HCT116 (cell line): ENCODE data around the gene GFOD1. TPM values are rescaled to one million over a fixed set of nuclear protein-coding genes. Genes with fewer than 3 reads are reported as not detected.

ENCODE experiments used
- ATAC-seq: fragments of 200-7000 bp; cut with Tn5 transposase; 2 replicates; pipeline ENCODE4 v1.9.1; 2020; ENCODE audit warnings: mild to moderate bottlenecking, moderate library complexity
- BruUV-seq: library from RNA; stranded (reverse); fragments of 400-500 nt; replicated peaks from 2 replicates; lab custom pipeline; 2021; lab: Mats Ljungman, UMichigan
- CTCF ChIA-PET: fragments of 300-600 bp; sonication (Branson Sonifier 250); formaldehyde crosslinking; loops from one replicate; lab custom pipeline; 2021; ENCODE audit warnings: antibody characterized with exemption; lab: Charles Lee
- POLR2A ChIA-PET: fragments of 300-600, 350-600 bp; sonication (Branson Sonifier 250); formaldehyde crosslinking; loops from one replicate; lab custom pipeline; 2021; ENCODE audit warnings: antibody characterized with exemption; lab: Charles Lee
- RAD21 ChIA-PET, 2 experiments: fragments of 300-600 bp; sonication (Branson Sonifier 250); formaldehyde crosslinking; loops; one replicate each; lab custom pipeline; 2023; ENCODE audit warnings: low total read pairs in 2 of 2; ENCODE audit not compliant: uncharacterized antibody in 2 of 2, unreplicated experiment in 2 of 2, low non-redundant PET in 1 of 2; lab: Charles Lee
- DNase-seq: peaks from one replicate; pipeline ENCODE4 v3.0.0-alpha.2; 2010; ENCODE audit warnings: low read depth, low spot score
- H2AFZ ChIP-seq: fragments of 200-600 bp; shearing (Covaris generic), sonication (generic); 2 replicates; pipeline ENCODE4 v1.6.1; 2017; ENCODE audit warnings: low read depth, mixed run types, mixed read lengths, antibody characterized with exemption, low read length; ENCODE audit not compliant: poor library complexity, severe bottlenecking
- H3K27ac ChIP-seq: 2 replicates; pipeline ENCODE4 v1.5.1; 2012; ENCODE audit warnings: low read depth, low read length
- H3K27me3 ChIP-seq: fragments of 200-600 bp; sonication (generic); 2 replicates; pipeline ENCODE4 v1.6.1; 2016; ENCODE audit warnings: mixed run types, low read length, mixed read lengths; ENCODE audit not compliant: insufficient read depth
- H3K36me3 ChIP-seq, 2 experiments: fragments of 200-500 bp in 1 of 2; fragments of 200-600 bp in 1 of 2; sonication (Bioruptor generic) in 1 of 2; sonication (generic) in 1 of 2; 2 replicates each; pipeline versions ENCODE4 v1.5.1 to v1.6.1; 2014 to 2016; ENCODE audit warnings: low read length in 2 of 2, inconsistent platforms in 1 of 2, mixed read lengths in 1 of 2, mixed run types in 1 of 2; ENCODE audit not compliant: insufficient read depth in 2 of 2, control insufficient read depth in 1 of 2
- H3K4me1 ChIP-seq, 2 experiments: fragments of 200-600 bp in 1 of 2; sonication (generic) in 1 of 2; 2 replicates each; pipeline versions ENCODE4 v1.5.1 to v1.6.1; 2012 to 2017; ENCODE audit warnings: low read length in 2 of 2, inconsistent platforms in 1 of 2, mild to moderate bottlenecking in 1 of 2, mixed read lengths in 1 of 2, mixed run types in 1 of 2, moderate library complexity in 1 of 2; ENCODE audit not compliant: insufficient read depth in 2 of 2, control insufficient read depth in 1 of 2
- H3K4me2 ChIP-seq: fragments of 200-600 bp; sonication (generic); 2 replicates; pipeline ENCODE4 v1.6.1; 2017; ENCODE audit warnings: mixed run types, low read length, mixed read lengths
- H3K4me3 ChIP-seq, 2 experiments: fragments of 200-600 bp in 1 of 2; sonication (generic) in 1 of 2; replicated peaks in 1 of 2; 2 replicates each; pipeline ENCODE4 v1.5.1; 2011 to 2016; ENCODE audit warnings: low read length in 2 of 2, control low read depth in 1 of 2, low read depth in 1 of 2, mild to moderate bottlenecking in 1 of 2, mixed read lengths in 1 of 2, mixed run types in 1 of 2
- H3K79me2 ChIP-seq: fragments of 200-600 bp; sonication (generic); 2 replicates; pipeline ENCODE4 v1.6.1; 2017; ENCODE audit warnings: mild to moderate bottlenecking, mixed run types, low read length, moderate library complexity, mixed read lengths; ENCODE audit not compliant: insufficient read depth
- H3K9ac ChIP-seq: fragments of 200-600 bp; sonication (generic); 2 replicates; pipeline ENCODE4 v1.6.1; 2016; ENCODE audit warnings: low read length, mixed read lengths
- H3K9me2 ChIP-seq: fragments of 200-600 bp; sonication (generic), shearing (Covaris generic); 2 replicates; pipeline ENCODE4 v1.6.1; 2017; ENCODE audit warnings: mixed run types, mild to moderate bottlenecking, moderate library complexity; ENCODE audit not compliant: insufficient read depth
- H3K9me3 ChIP-seq, 2 experiments: fragments of 200-500 bp in 1 of 2; fragments of 200-600 bp in 1 of 2; sonication (Bioruptor generic) in 1 of 2; sonication (generic) in 1 of 2; 2 replicates each; pipeline ENCODE4 v1.6.1; 2014 to 2017; ENCODE audit warnings: low read length in 2 of 2, mixed read lengths in 2 of 2, inconsistent platforms in 1 of 2, low read depth in 1 of 2, mild to moderate bottlenecking in 1 of 2, mixed run types in 1 of 2, moderate library complexity in 1 of 2; ENCODE audit not compliant: control insufficient read depth in 1 of 2, insufficient read depth in 1 of 2
- H4K20me1 ChIP-seq: fragments of 200-600 bp; sonication (generic), shearing (Covaris generic); 2 replicates; pipeline ENCODE4 v1.6.1; 2017; ENCODE audit warnings: mixed run types, mild to moderate bottlenecking, moderate library complexity; ENCODE audit not compliant: insufficient read depth
- CEBPB ChIP-seq: IDR thresholded peaks from 2 replicates; pipeline ENCODE4 v1.6.1; 2012; ENCODE audit warnings: low read depth
- ELF1 ChIP-seq: IDR thresholded peaks from 2 replicates; pipeline ENCODE4 v1.6.1; 2012; ENCODE audit warnings: low read depth, borderline replicate concordance
- EZH2 ChIP-seq: fragments of 200-600 bp; sonication (generic); IDR thresholded peaks from 2 replicates; pipeline ENCODE4 v1.6.1; 2017; ENCODE audit warnings: antibody characterized with exemption, mixed run types
- FOSL1 ChIP-seq: IDR thresholded peaks from 2 replicates; pipeline ENCODE4 v1.6.1; 2012; ENCODE audit warnings: low read depth
- JUND ChIP-seq: IDR thresholded peaks from 2 replicates; pipeline ENCODE4 v1.6.1; 2012
- POLR2A ChIP-seq: IDR thresholded peaks from 2 replicates; pipeline ENCODE4 v1.7.0; 2011; ENCODE audit warnings: borderline replicate concordance; ENCODE audit not compliant: insufficient read depth, insufficient read length; ENCODE audit errors: extremely low read depth
- POLR2AphosphoS5 ChIP-seq: IDR thresholded peaks from 2 replicates; pipeline ENCODE4 v1.6.1; 2011; ENCODE audit warnings: mild to moderate bottlenecking, low read depth, low read length, moderate library complexity
- RAD21 ChIP-seq: IDR thresholded peaks from 2 replicates; pipeline ENCODE4 v1.6.1; 2012; ENCODE audit warnings: low read depth, mild to moderate bottlenecking
- SIN3A ChIP-seq: IDR thresholded peaks from 2 replicates; pipeline ENCODE4 v1.6.1; 2012; ENCODE audit warnings: low read depth
- SP1 ChIP-seq: IDR thresholded peaks from 2 replicates; pipeline ENCODE4 v1.6.1; 2012; ENCODE audit warnings: low read depth
- TCF7L2 ChIP-seq: IDR thresholded peaks from 2 replicates; pipeline ENCODE4 v1.7.0; 2011; ENCODE audit warnings: borderline replicate concordance, inconsistent platforms; ENCODE audit not compliant: insufficient read depth, insufficient read length; ENCODE audit errors: extremely low read depth
- ZNF274 ChIP-seq: fragments of 200-500 bp; sonication (Bioruptor generic); IDR thresholded peaks from 2 replicates; pipeline ENCODE4 v1.6.1; 2014; ENCODE audit warnings: mild to moderate bottlenecking, low read depth, low read length, inconsistent platforms
- intact Hi-C: fragments of 100-400 bp; cut with micrococcal nuclease; formaldehyde crosslinking; loops from 2 replicates; pipeline ENCODE4 v1.10.0; 2022
- total RNA-seq: library from RNA; stranded (reverse); gene quantifications from one replicate; pipeline ENCODE4 v1.2.1, GENCODE V29; 2021; ENCODE audit not compliant: unreplicated experiment
- TF ChIP-seq, protein P1 (sequence below): IDR thresholded peaks from 2 replicates; pipeline ENCODE4 v1.6.1; 2012
- TF ChIP-seq, protein P2 (sequence below): IDR thresholded peaks from 2 replicates; pipeline ENCODE4 v1.6.1; 2012; ENCODE audit warnings: low read depth
- TF ChIP-seq, protein P3 (sequence below), 3 experiments: fragments of 200-600 bp in 1 of 3; sonication (generic) in 1 of 3; IDR thresholded peaks in 2 of 3; conservative IDR thresholded peaks in 1 of 3; 2 replicates each; pipeline ENCODE4 v1.5.1; 2012 to 2017; ENCODE audit warnings: low read depth in 2 of 3, low read length in 2 of 3, antibody characterized with exemption in 1 of 3, borderline replicate concordance in 1 of 3, control low read depth in 1 of 3, mild to moderate bottlenecking in 1 of 3, mixed read lengths in 1 of 3, mixed run types in 1 of 3, moderate library complexity in 1 of 3; ENCODE audit not compliant: insufficient read depth in 1 of 3
- TF ChIP-seq, protein P4 (sequence below): IDR thresholded peaks from 2 replicates; pipeline ENCODE4 v1.6.1; 2011; ENCODE audit warnings: mild to moderate bottlenecking, low read length, moderate library complexity; ENCODE audit not compliant: insufficient replicate concordance; ENCODE audit errors: extremely low read depth
- TF ChIP-seq, protein P5 (sequence below): IDR thresholded peaks from 2 replicates; pipeline ENCODE4 v1.6.1; 2012

Gene GFOD1
- total RNA-seq, 1 experiment from 2014 or later, result 3.8 TPM

DNA sequence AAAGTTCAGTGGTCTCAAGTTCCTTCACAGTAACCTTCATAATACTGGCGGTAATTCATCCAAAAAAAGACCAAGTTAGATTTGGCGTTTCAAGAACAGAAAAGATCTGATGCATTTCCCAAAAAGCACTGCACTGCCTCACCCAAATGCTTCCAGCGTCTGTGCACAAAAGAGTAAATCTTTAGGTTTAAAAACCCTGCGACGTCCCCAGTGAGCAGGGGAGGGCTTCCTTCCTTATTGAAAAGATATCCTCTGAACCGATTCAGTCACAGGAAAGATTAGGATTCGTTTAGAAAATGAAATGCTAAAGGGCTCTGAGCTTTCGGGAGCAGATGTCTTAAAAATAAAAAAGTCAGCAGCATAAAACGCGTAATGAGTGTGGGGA lies 159.7 kb downstream of the GFOD1 start:
- RAD21 ChIA-PET, result interaction anchor here in 1 of 2 experiments (0.5 kb wide), 1 partner anchor 297 kb away, joined by 3 read pairs; no protein-coding TSS in a partner anchor
- Histone ChIP-seq H3K36me3 (0 out of 4 replicates have a peak, but pooled peaks cover 0 to 2% of the 10 kb centered on the region in 2 experiments), H4K20me1 (no peaks in the 10 kb centered on the region), H3K4me1 (peaks cover 6 to 24% of the 10 kb centered on the region in 2 experiments), H3K27me3 (no peaks in the 10 kb centered on the region), H3K79me2 (peaks cover 14% of the 10 kb centered on the region; the same call in 1 of the 2 replicates), H3K27ac (peak overlapping the region; percentile 82), H3K9me2 (no peaks in the 10 kb centered on the region), H3K4me2 (peak overlapping the region; percentile 88), H2AFZ (peak overlapping the region; percentile 19), H3K9me3 (no peaks in the 10 kb centered on the region), H3K4me3 (peak overlapping the region; percentile 84 to 91), H3K9ac (peak overlapping the region; percentile 81)
- CTCF ChIA-PET, result interaction anchor here (1.3 to 2.1 kb wide), 3 partner anchors 247 to 417 kb away, joined by 5 to 8 read pairs (median 6); partner anchors contain the start of gene SIRT5
- no TSS peak for BruUV-seq
- DNase-seq (no peak), ATAC-seq (no peak; the same call in 1 of the 2 replicates)
- TF ChIP-seq POLR2AphosphoS5, result no peak
- TF ChIP-seq JUND, result no peak
- TF ChIP-seq TCF7L2, result no peak
- TF ChIP-seq POLR2A, result no peak
- no peak for TF ChIP-seq FOSL1
- TF ChIP-seq EZH2, result no peak
- TF ChIP-seq RAD21, result no peak
- TF ChIP-seq ZNF274, result no peak
- TF ChIP-seq SIN3A, result no peak
- TF ChIP-seq SP1, result no peak
- TF ChIP-seq, protein P1, sequence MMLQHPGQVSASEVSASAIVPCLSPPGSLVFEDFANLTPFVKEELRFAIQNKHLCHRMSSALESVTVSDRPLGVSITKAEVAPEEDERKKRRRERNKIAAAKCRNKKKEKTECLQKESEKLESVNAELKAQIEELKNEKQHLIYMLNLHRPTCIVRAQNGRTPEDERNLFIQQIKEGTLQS, result no peak
- TF ChIP-seq ELF1, result no peak
- TF ChIP-seq CEBPB, result no peak
- TF ChIP-seq, protein P2, sequence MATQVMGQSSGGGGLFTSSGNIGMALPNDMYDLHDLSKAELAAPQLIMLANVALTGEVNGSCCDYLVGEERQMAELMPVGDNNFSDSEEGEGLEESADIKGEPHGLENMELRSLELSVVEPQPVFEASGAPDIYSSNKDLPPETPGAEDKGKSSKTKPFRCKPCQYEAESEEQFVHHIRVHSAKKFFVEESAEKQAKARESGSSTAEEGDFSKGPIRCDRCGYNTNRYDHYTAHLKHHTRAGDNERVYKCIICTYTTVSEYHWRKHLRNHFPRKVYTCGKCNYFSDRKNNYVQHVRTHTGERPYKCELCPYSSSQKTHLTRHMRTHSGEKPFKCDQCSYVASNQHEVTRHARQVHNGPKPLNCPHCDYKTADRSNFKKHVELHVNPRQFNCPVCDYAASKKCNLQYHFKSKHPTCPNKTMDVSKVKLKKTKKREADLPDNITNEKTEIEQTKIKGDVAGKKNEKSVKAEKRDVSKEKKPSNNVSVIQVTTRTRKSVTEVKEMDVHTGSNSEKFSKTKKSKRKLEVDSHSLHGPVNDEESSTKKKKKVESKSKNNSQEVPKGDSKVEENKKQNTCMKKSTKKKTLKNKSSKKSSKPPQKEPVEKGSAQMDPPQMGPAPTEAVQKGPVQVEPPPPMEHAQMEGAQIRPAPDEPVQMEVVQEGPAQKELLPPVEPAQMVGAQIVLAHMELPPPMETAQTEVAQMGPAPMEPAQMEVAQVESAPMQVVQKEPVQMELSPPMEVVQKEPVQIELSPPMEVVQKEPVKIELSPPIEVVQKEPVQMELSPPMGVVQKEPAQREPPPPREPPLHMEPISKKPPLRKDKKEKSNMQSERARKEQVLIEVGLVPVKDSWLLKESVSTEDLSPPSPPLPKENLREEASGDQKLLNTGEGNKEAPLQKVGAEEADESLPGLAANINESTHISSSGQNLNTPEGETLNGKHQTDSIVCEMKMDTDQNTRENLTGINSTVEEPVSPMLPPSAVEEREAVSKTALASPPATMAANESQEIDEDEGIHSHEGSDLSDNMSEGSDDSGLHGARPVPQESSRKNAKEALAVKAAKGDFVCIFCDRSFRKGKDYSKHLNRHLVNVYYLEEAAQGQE, result no peak
- TF ChIP-seq, protein P3, sequence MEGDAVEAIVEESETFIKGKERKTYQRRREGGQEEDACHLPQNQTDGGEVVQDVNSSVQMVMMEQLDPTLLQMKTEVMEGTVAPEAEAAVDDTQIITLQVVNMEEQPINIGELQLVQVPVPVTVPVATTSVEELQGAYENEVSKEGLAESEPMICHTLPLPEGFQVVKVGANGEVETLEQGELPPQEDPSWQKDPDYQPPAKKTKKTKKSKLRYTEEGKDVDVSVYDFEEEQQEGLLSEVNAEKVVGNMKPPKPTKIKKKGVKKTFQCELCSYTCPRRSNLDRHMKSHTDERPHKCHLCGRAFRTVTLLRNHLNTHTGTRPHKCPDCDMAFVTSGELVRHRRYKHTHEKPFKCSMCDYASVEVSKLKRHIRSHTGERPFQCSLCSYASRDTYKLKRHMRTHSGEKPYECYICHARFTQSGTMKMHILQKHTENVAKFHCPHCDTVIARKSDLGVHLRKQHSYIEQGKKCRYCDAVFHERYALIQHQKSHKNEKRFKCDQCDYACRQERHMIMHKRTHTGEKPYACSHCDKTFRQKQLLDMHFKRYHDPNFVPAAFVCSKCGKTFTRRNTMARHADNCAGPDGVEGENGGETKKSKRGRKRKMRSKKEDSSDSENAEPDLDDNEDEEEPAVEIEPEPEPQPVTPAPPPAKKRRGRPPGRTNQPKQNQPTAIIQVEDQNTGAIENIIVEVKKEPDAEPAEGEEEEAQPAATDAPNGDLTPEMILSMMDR (IDR thresholded peaks at IDR 0.05 in 2 of 3, conservative IDR thresholded peaks at IDR 0.05 in 1 of 3; ENCODE audit: borderline replicate concordance in 1 of 3, insufficient read depth in 1 of 3, low read depth in 2 of 3, low read length in 2 of 3), result no peak
- TF ChIP-seq, protein P4, sequence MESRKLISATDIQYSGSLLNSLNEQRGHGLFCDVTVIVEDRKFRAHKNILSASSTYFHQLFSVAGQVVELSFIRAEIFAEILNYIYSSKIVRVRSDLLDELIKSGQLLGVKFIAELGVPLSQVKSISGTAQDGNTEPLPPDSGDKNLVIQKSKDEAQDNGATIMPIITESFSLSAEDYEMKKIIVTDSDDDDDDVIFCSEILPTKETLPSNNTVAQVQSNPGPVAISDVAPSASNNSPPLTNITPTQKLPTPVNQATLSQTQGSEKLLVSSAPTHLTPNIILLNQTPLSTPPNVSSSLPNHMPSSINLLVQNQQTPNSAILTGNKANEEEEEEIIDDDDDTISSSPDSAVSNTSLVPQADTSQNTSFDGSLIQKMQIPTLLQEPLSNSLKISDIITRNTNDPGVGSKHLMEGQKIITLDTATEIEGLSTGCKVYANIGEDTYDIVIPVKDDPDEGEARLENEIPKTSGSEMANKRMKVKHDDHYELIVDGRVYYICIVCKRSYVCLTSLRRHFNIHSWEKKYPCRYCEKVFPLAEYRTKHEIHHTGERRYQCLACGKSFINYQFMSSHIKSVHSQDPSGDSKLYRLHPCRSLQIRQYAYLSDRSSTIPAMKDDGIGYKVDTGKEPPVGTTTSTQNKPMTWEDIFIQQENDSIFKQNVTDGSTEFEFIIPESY, result no peak
- TF ChIP-seq, protein P5, sequence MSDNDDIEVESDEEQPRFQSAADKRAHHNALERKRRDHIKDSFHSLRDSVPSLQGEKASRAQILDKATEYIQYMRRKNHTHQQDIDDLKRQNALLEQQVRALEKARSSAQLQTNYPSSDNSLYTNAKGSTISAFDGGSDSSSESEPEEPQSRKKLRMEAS, result no peak
- intact Hi-C loops, result loop anchor here (2.0 kb wide), 1 partner anchor 247 kb away; the partner anchor contains the start of gene SIRT5
- POLR2A ChIA-PET, result interaction anchor here (1.7 kb wide), 2 partner anchors 247 to 288 kb away, joined by 5 to 9 read pairs; partner anchors contain the start of genes NOL7 and SIRT5
